VCaP (cell line): ENCODE measurements around the gene PRLR.

Experiments
- H3K27ac ChIP-seq: fragments of 450-650 bp; 2 replicates; pipeline ENCODE4 v1.5.1; 2017
- TF ChIP-seq, protein P1 (sequence below): fragments of 450-650 bp; conservative IDR thresholded peaks from 2 replicates; pipeline ENCODE4 v1.5.1; 2017; ENCODE audit warnings: mild to moderate bottlenecking, moderate library complexity

The PRLR gene

GRCh38 chr5:35218981-35219380, 11.3 kb downstream of the PRLR start:
- TF ChIP-seq, protein P1, sequence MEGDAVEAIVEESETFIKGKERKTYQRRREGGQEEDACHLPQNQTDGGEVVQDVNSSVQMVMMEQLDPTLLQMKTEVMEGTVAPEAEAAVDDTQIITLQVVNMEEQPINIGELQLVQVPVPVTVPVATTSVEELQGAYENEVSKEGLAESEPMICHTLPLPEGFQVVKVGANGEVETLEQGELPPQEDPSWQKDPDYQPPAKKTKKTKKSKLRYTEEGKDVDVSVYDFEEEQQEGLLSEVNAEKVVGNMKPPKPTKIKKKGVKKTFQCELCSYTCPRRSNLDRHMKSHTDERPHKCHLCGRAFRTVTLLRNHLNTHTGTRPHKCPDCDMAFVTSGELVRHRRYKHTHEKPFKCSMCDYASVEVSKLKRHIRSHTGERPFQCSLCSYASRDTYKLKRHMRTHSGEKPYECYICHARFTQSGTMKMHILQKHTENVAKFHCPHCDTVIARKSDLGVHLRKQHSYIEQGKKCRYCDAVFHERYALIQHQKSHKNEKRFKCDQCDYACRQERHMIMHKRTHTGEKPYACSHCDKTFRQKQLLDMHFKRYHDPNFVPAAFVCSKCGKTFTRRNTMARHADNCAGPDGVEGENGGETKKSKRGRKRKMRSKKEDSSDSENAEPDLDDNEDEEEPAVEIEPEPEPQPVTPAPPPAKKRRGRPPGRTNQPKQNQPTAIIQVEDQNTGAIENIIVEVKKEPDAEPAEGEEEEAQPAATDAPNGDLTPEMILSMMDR: no peak
- no peak overlapping the region for H3K27ac ChIP-seq

DNA sequence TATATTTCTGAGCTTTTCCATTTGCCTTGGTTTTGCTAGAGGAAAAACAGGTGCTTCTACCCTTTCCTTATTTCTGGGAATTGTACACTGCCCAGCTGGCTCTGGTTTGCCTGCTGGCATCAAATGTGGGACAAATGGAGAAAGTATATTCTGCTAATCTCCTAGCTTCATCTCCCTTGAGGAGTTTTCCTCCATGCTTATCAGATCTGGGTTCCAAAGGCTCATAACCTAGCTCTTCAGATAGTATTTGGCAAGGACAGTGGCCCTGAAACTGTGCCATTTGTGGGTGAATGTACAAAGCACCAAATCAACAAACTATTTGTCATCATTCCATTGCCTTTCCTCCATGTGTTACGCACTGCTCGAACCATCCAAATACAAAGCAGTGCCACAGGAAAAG, 16.2 kb downstream of the PRLR start:
- TF ChIP-seq, protein P1: no peak
- H3K27ac ChIP-seq: peak overlapping the region; percentile 44

GRCh38 chr5:35213608-35214007, 16.7 kb downstream of the PRLR start:
- TF ChIP-seq, protein P1: peak; percentile 24; the same call in 1 of the 2 replicates
- peak overlapping the region; percentile 44 for H3K27ac ChIP-seq

DNA sequence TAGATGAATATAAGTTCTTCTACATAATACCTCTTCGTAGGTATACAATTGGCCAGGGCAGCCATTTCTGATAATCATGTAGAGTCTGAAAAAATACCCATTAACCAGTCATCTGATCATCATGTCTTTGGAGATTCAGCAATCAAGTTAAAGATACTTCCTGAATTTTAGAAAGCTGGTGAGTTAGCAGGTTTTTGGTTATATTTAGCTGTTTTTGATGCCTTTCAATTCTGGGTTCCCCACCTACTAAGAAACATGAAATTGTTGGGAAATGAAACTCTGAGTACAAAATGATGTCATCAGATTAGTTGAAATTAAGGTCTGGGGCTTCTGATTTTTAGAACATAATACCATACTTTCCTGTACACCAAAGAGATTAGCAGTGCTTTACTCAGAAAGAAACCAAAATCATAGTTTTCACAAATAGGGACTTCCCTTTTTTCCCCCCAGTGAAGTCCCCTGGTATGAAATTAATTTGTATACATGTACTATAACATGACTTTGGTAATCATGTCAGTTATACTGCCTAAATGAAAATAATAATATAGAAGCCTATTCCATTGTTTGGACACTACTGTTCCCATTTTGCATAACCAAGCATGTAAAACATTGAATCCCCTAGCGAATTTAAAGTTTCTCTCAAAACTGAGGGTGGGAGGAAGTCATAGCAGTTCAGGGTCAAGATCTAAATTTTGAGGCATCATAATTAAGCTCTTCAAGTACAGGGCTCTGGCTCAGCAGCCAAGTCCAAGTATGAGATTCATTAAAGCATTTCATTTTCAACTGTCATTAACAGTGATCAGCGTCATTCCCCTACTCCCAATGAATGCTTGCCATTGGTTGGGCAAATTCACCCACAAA, 17.9 kb downstream of the PRLR start:
- no peak overlapping the region for H3K27ac ChIP-seq
- TF ChIP-seq, protein P1: no peak

DNA sequence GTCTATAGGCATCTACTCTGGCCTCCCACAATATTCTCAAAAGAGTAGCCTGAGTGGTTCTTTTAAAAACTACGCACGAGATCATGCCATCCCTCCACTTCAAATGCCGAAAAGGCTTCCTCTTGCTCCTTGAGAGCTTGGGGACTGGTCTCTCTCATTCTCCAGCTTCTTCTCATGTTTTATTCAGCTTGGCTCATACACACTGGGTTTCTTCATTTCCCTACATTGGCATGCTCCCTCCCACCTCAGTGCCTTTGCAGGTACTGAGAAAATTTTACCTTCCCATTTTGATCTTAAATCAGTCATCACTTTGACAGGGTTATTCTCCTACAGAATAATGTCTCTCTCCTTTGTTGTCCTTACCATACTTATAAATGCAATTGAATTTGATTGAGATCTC, 20.4 kb downstream of the PRLR start:
- TF ChIP-seq, protein P1: no peak
- H3K27ac ChIP-seq: no peak overlapping the region

- TF ChIP-seq, protein P1: no peak
- no peak overlapping the region for H3K27ac ChIP-seq
These were observed 24.7 kb downstream of the PRLR start for GRCh38 chr5:35205606-35206005.

GRCh38 chr5:35205186-35205585, 25.1 kb downstream of the PRLR start:
- TF ChIP-seq, protein P1: no peak
- H3K27ac ChIP-seq: no peak overlapping the region
